Sigmoid colon (tissue), 4 donors: ENCODE measurements around the gene MTCL1.

Source experiments
- CTCF ChIP-seq, 4 experiments: fragments of 450-650 bp in 3 of 4; fragments of 200-600 bp in 1 of 4; IDR thresholded peaks; one replicate each; pipeline ENCODE4 v1.5.1; 2016 to 2019; ENCODE audit warnings: antibody characterized with exemption in 4 of 4, mild to moderate bottlenecking in 3 of 4, moderate library complexity in 2 of 4
- EP300 ChIP-seq, 4 donors: sonication (generic); formaldehyde crosslinking; IDR thresholded peaks; one replicate each; pipeline ENCODE4 v1.6.1; 2017; ENCODE audit warnings: antibody characterized with exemption in 4 of 4
- POLR2A ChIP-seq, 2 donors: fragments of 450-650 bp; IDR thresholded peaks; one replicate each; pipeline ENCODE4 v1.6.1; 2016; ENCODE audit warnings: antibody characterized with exemption in 2 of 2, mild to moderate bottlenecking in 2 of 2, moderate library complexity in 2 of 2
- POLR2AphosphoS5 ChIP-seq, 4 donors: sonication (generic); formaldehyde crosslinking; IDR thresholded peaks; one replicate each; pipeline ENCODE4 v1.6.1; 2017; ENCODE audit warnings: antibody characterized with exemption in 4 of 4

- TF ChIP-seq POLR2AphosphoS5 (IDR thresholded peaks at IDR 0.05) (peak in 2 of 4 donors; percentile 67 to 76), CTCF (IDR thresholded peaks at IDR 0.05) (no peak), POLR2A (IDR thresholded peaks at IDR 0.05) (no peak), EP300 (IDR thresholded peaks at IDR 0.05) (peak in 1 of 4 donors; percentile 79)
These were observed 95.1 kb downstream of the MTCL1 start for GRCh38 chr18:8800445-8800844.
